Stomach smooth muscle (tissue), 2 donors: ENCODE data around the gene LRIT1.

Source experiments
- H3K27ac ChIP-seq: one replicate; pipeline ENCODE4 v1.7.0; 2013; ENCODE audit warnings: mild to moderate bottlenecking, low read length, inconsistent platforms
- H3K27me3 ChIP-seq, 2 donors: one replicate each; pipeline ENCODE4 v1.7.0; 2013; ENCODE audit warnings: low read length in 2 of 2; ENCODE audit not compliant: insufficient read depth in 2 of 2, control insufficient read depth in 1 of 2
- H3K36me3 ChIP-seq, 2 donors: one replicate each; pipeline ENCODE4 v1.7.0; 2013; ENCODE audit warnings: low read length in 2 of 2; ENCODE audit not compliant: control insufficient read depth in 2 of 2, insufficient read depth in 2 of 2
- H3K4me1 ChIP-seq: one replicate; pipeline ENCODE4 v1.7.0; 2013; ENCODE audit warnings: low read length; ENCODE audit not compliant: control insufficient read depth, insufficient read depth
- H3K4me3 ChIP-seq, 2 donors: one replicate each; pipeline ENCODE4 v1.7.0; 2013; ENCODE audit warnings: low read length in 2 of 2
- H3K9ac ChIP-seq, 2 donors: one replicate each; pipeline ENCODE4 v1.7.0; 2013; ENCODE audit warnings: low read length in 2 of 2, mild to moderate bottlenecking in 1 of 2
- H3K9me3 ChIP-seq, 2 donors: one replicate each; pipeline ENCODE4 v1.7.0; 2013; ENCODE audit warnings: low read length in 2 of 2; ENCODE audit not compliant: control insufficient read depth in 2 of 2
- donor health status: healthy.
- donor health status: Pancreatic carcinoma.

The LRIT1 gene

GRCh38 chr10:84190621-84191020 lies 50.7 kb downstream of the LRIT1 start:
- Histone ChIP-seq H3K27ac (no peak overlapping the region), H3K4me3 (no peak overlapping the region), H3K27me3 (peaks cover 26 to 36% of the 10 kb centered on the region in 2 donors), H3K9me3 (no peaks in the 10 kb centered on the region), H3K4me1 (peaks cover 12% of the 10 kb centered on the region), H3K36me3 (no peaks in the 10 kb centered on the region), H3K9ac (no peak overlapping the region)

DNA sequence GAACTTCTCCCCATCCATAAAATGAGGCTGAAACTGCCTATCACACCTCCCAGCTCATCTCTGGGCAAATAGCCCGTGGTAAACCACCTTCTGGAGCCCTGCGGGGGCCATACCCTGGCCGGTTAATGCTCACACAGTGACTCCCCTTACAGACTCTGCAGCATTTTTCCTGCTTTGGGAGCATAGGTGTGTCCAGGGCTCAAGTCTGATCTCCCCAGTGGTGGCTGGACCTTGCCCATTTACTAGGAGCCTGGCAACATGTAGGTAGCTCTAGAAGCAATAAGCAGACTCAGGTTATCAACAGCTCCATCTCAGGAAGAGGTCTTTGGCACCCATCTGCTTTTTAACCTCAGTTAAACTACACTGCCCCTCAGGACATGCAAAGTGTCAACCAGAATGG lies 52.5 kb downstream of the LRIT1 start:
- no peak overlapping the region for H3K4me3 ChIP-seq
- H3K27ac ChIP-seq, result no peak overlapping the region
- H3K27me3 ChIP-seq, result peaks cover 9 to 26% of the 10 kb centered on the region in 2 donors
- H3K9ac ChIP-seq, result no peak overlapping the region
- no peaks in the 10 kb centered on the region for H3K36me3 ChIP-seq
- no peaks in the 10 kb centered on the region for H3K4me1 ChIP-seq
- H3K9me3 ChIP-seq, result no peaks in the 10 kb centered on the region

DNA sequence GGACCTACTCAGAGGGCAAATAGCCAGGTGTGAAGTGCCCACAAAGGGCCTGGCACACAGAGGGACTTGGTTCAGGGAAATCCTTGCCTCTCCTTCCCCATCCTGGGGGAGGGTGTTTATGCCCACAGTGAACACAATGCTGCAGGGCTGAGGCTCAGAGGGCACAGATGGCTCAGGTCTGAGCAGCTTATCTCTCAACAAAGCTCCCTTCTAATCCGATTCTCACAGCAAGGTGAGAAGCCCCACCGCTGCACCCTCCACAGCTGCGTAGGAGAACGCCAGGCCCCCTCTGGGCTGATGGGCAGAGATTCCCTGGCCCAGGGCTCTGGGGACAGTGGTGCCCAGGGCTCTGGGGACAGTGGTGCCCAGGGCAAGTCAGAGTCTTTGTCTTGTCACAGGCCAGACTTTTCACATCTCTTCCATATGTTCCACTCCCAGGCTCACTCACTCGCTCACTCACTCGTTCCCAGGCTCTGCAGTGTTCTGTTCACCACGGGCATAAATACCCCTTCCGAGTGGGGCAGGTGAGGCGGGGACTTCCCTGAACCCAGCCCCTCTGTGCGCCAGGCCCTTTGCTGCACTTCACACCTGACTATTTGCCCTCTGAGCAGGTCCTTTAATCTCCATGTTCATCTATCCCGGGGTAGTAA lies 55.7 kb downstream of the LRIT1 start:
- Histone ChIP-seq H3K36me3 (no peaks in the 10 kb centered on the region), H3K9me3 (no peaks in the 10 kb centered on the region)

DNA sequence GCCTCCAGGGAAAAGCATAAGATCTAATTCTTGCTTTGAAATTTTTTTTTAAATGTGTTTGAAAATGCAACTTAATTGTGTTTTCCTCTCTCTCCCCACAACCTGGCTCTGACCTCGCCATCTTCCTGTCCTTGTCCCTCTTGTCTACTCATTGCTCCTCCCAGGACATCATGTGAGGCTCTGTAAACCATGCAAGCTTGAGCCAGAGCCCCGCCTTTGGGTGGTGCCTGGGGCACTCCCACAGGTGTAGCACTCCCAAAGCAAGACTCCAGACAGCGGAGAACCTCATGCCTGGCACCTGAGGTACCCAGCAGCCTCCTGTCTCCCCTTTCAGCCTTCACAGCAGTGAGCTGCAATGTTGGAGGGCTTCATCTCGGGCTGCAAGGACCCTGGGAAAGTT lies 56.8 kb downstream of the LRIT1 start:
- H3K4me3 ChIP-seq, result no peak overlapping the region

More for the DNA sequence above, 55.7 kb downstream of the LRIT1 start:
- no peaks in the 10 kb centered on the region for H3K4me1 ChIP-seq
- no peak overlapping the region for H3K9ac ChIP-seq
- H3K27ac ChIP-seq, result no peak overlapping the region
- H3K27me3 ChIP-seq, result peaks cover 0 to 7% of the 10 kb centered on the region in 2 donors
- H3K4me3 ChIP-seq, result no peak overlapping the region

DNA sequence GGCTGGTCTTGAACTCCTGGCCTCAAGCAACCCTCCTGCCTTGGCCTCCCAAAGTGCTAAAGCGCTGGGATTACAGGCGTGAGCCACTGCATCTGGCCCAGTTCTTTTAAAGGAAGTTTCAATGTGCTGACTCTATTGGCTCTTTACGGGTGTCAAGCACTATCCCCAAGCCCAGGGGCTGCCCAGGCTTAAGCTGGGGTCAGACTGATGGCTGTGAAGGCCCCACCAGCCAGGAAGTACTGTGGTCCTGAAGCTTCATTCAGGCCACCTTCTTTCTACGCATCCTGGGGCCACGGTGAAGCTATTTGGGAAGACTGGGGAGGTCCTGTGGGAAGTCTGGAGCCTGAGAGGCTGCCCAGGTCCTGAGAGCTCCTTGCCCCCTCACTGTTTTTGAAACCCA lies 59.7 kb downstream of the LRIT1 start:
- H3K9me3 ChIP-seq, result no peaks in the 10 kb centered on the region
- H3K36me3 ChIP-seq, result no peaks in the 10 kb centered on the region
- no peak overlapping the region for H3K27ac ChIP-seq
- peaks cover 0 to 3% of the 10 kb centered on the region in 2 donors for H3K27me3 ChIP-seq
- no peaks in the 10 kb centered on the region for H3K4me1 ChIP-seq
- H3K4me3 ChIP-seq, result no peak overlapping the region
- no peak overlapping the region for H3K9ac ChIP-seq

More for the DNA sequence above, 56.8 kb downstream of the LRIT1 start:
- H3K27me3 ChIP-seq, result peaks cover 0 to 7% of the 10 kb centered on the region in 2 donors
- no peaks in the 10 kb centered on the region for H3K36me3 ChIP-seq
- no peaks in the 10 kb centered on the region for H3K4me1 ChIP-seq
- H3K9ac ChIP-seq, result no peak overlapping the region
- no peaks in the 10 kb centered on the region for H3K9me3 ChIP-seq
- no peak overlapping the region for H3K27ac ChIP-seq
